HepG2 (cell line): Measurements from ENCODE around the gene TSSK3. TPM values are rescaled to one million over a fixed set of nuclear protein-coding genes. Genes with fewer than 3 reads are reported as not detected.

ENCODE experiments used
- AGO2 ChIP-seq: fragments of 200-400 bp; formaldehyde crosslinking; optimal IDR thresholded peaks from 2 replicates; pipeline ENCODE3; 2017; ENCODE audit warnings: mild to moderate bottlenecking, low read depth, low read length, moderate library complexity
- ARNT2 ChIP-seq: sonication (generic); formaldehyde crosslinking; IDR thresholded peaks from 2 replicates; pipeline ENCODE4 v1.8.0; 2022; ENCODE audit warnings: mild to moderate bottlenecking, low read depth, missing genetic modification reagents, moderate library complexity
- ARNTL ChIP-seq: sonication (generic); formaldehyde crosslinking; IDR thresholded peaks from 2 replicates; pipeline ENCODE4 v1.4.0; 2020; ENCODE audit warnings: mild to moderate bottlenecking, missing genetic modification reagents
- KLF16 ChIP-seq, 2 experiments: sonication (generic) in 1 of 2; formaldehyde crosslinking in 1 of 2; IDR thresholded peaks; 2 replicates each; pipeline versions ENCODE4 v1.6.1 to v1.8.0; 2016 to 2023; ENCODE audit warnings: missing genetic modification reagents in 2 of 2, missing compliant biosample characterization in 1 of 2
- MEF2D ChIP-seq: sonication (generic); formaldehyde crosslinking; IDR thresholded peaks from 2 replicates; pipeline ENCODE4 v1.5.1; 2020; ENCODE audit warnings: mild to moderate bottlenecking, missing genetic modification reagents
- NFIC ChIP-seq: IDR thresholded peaks from 2 replicates; pipeline ENCODE4 v1.6.1; 2012; ENCODE audit warnings: mild to moderate bottlenecking, low read length, inconsistent platforms
- PHF5A ChIP-seq: IDR thresholded peaks from one replicate; pipeline ENCODE4 v1.6.1; 2018; ENCODE audit warnings: low read depth, missing genetic modification reagents; ENCODE audit not compliant: unreplicated experiment
- RAD51 ChIP-seq: fragments of 450-650 bp; IDR thresholded peaks from 2 replicates; pipeline ENCODE4 v1.6.1; 2016; ENCODE audit warnings: borderline replicate concordance
- REPIN1 ChIP-seq: sonication (generic); formaldehyde crosslinking; IDR thresholded peaks from 2 replicates; pipeline ENCODE4 v1.8.0; 2022; ENCODE audit warnings: missing genetic modification reagents, low read depth, mild to moderate bottlenecking, borderline replicate concordance
- SPEN ChIP-seq: sonication (generic); formaldehyde crosslinking; IDR thresholded peaks from 2 replicates; pipeline ENCODE4 v1.5.1; 2020; ENCODE audit warnings: low read depth, mild to moderate bottlenecking, missing genetic modification reagents
- SRF ChIP-seq: IDR thresholded peaks from 2 replicates; pipeline ENCODE4 v1.6.1; 2011; ENCODE audit warnings: mild to moderate bottlenecking, low read depth, low read length, moderate library complexity
- TCF7L2 ChIP-seq: IDR thresholded peaks from 2 replicates; pipeline ENCODE4 v1.6.1; 2011; ENCODE audit warnings: mild to moderate bottlenecking, low read depth, low read length, moderate library complexity
- YEATS4 ChIP-seq: sonication (generic); formaldehyde crosslinking; IDR thresholded peaks from 2 replicates; pipeline ENCODE4 v1.4.0; 2020; ENCODE audit warnings: missing genetic modification reagents, borderline replicate concordance
- ZFP1 ChIP-seq: IDR thresholded peaks from 2 replicates; pipeline ENCODE4 v1.6.1; 2016
- ZKSCAN1 ChIP-seq: fragments of 150-350 bp; IDR thresholded peaks from 2 replicates; pipeline ENCODE4 v1.6.1; 2014; ENCODE audit warnings: low read length
- ZNF160 ChIP-seq: sonication (generic); formaldehyde crosslinking; IDR thresholded peaks from 2 replicates; pipeline ENCODE4 v1.8.0; 2022; ENCODE audit warnings: mild to moderate bottlenecking, inconsistent platforms, missing genetic modification reagents
- ZNF329 ChIP-seq: sonication (generic); formaldehyde crosslinking; IDR thresholded peaks from 2 replicates; pipeline ENCODE4 v1.9.0; 2021; ENCODE audit warnings: low read depth, mild to moderate bottlenecking, missing genetic modification reagents
- ZNF550 ChIP-seq: sonication (generic); formaldehyde crosslinking; IDR thresholded peaks from 2 replicates; pipeline ENCODE4 v1.4.0; 2020; ENCODE audit warnings: mild to moderate bottlenecking, missing genetic modification reagents, borderline replicate concordance
- ZNF589 ChIP-seq: sonication (generic); formaldehyde crosslinking; conservative IDR thresholded peaks from 2 replicates; pipeline ENCODE4 v1.8.0; 2022; ENCODE audit warnings: mild to moderate bottlenecking, moderate library complexity, missing genetic modification reagents
- ZNF713 ChIP-seq: sonication (generic); formaldehyde crosslinking; IDR thresholded peaks from 2 replicates; pipeline ENCODE4 v1.4.0; 2020; ENCODE audit warnings: mild to moderate bottlenecking, missing genetic modification reagents
- ZNF766 ChIP-seq: sonication (generic); formaldehyde crosslinking; IDR thresholded peaks from 2 replicates; pipeline ENCODE4 v1.5.0; 2020; ENCODE audit warnings: missing genetic modification reagents, borderline replicate concordance
- polyA plus RNA-seq, 8 experiments: library from polyadenylated mRNA; depleted of rRNA in 3 of 8; stranded (reverse) in 7 of 8; unstranded in 1 of 8; fragments of >200 nt; fragmentation: Illumina TruSeq in 4 of 8; extraction: Trizol in 4 of 8; gene quantifications; 2 replicates each; pipeline versions ENCODE4 v1.2.1 to v1.2.3, GENCODE V29; 2011 to 2016; ENCODE audit warnings: low read depth in 4 of 8, missing spikeins in 1 of 8, mixed read lengths in 1 of 8; ENCODE audit not compliant: insufficient read depth in 1 of 8
- total RNA-seq, 5 experiments: library from RNA; depleted of rRNA; stranded (reverse); fragments of >200 nt; fragmentation: Illumina TruSeq; extraction: Trizol; gene quantifications; 2 replicates each; pipeline ENCODE4 v1.2.3, GENCODE V29; 2016; ENCODE audit warnings: low read depth in 1 of 5
- TF ChIP-seq, protein P1 (sequence below): sonication (generic); formaldehyde crosslinking; IDR thresholded peaks from 2 replicates; pipeline ENCODE4 v1.4.0; 2020; ENCODE audit warnings: missing genetic modification reagents
- TF ChIP-seq, protein P2 (sequence below): sonication (generic); formaldehyde crosslinking; IDR thresholded peaks from 2 replicates; pipeline ENCODE4 v1.5.0; 2020; ENCODE audit warnings: mild to moderate bottlenecking, missing genetic modification reagents
- TF ChIP-seq, protein P3 (sequence below): sonication (generic); formaldehyde crosslinking; IDR thresholded peaks from 2 replicates; pipeline ENCODE4 v1.4.0; 2020; ENCODE audit warnings: low read depth, mild to moderate bottlenecking, missing genetic modification reagents

TSSK3 gene
- total and polyA plus RNA-seq, 2 of the 13 experiments (the other 11 are each of a cell fraction or from before 2014, with no cell fraction given): 1.0 to 1.1 TPM

DNA sequence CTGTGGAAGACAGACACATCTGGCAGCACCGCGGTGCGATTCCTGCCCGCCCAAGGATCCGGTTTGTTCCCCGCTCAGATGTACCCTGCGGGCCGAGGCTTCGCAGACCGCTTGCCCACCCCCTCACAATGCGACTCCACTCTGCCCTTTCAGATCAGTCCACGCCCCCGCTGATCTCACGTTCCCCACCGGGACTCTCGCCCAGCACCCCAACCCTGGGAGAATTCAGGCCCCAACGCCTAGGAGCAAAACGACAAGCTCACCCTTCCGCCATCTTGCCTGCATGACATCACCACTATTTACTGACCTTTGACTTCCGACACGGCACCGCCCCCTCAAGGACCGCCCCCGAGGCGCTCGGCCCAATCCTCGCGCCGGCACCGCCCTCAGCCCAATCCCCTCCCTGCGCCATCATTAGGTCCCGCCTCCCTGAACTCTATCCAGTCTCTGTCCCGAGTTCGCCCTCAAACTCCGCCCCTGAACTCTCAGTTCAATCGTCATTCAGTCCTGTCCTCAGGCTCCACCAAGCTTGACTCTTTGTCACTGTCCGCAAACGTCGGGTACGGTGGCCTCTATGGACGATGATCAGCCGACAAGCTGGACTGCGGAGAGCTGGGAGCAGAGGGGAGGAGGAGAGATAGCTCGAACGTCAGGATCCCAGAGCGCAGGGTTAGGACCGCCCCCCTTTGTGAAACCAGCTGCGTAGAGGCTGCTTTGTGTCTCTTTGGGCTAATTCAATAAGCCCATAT lies 32.0 kb downstream of the TSSK3 start, which contains the start of gene BSDC1 (continued):
- no peak for TF ChIP-seq ZNF160
- peak; percentile 56; the same call in 1 of the 2 replicates for TF ChIP-seq SPEN (CRISPR knock-in tag)
- no peak for TF ChIP-seq NFIC
- TF ChIP-seq, protein P1, sequence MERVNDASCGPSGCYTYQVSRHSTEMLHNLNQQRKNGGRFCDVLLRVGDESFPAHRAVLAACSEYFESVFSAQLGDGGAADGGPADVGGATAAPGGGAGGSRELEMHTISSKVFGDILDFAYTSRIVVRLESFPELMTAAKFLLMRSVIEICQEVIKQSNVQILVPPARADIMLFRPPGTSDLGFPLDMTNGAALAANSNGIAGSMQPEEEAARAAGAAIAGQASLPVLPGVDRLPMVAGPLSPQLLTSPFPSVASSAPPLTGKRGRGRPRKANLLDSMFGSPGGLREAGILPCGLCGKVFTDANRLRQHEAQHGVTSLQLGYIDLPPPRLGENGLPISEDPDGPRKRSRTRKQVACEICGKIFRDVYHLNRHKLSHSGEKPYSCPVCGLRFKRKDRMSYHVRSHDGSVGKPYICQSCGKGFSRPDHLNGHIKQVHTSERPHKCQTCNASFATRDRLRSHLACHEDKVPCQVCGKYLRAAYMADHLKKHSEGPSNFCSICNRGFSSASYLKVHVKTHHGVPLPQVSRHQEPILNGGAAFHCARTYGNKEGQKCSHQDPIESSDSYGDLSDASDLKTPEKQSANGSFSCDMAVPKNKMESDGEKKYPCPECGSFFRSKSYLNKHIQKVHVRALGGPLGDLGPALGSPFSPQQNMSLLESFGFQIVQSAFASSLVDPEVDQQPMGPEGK (CRISPR knock-in tag): peak; percentile 58; the same call in 1 of the 2 replicates
- TF ChIP-seq ZNF766: no peak; the same call in 1 of the 2 replicates
- TF ChIP-seq YEATS4 (CRISPR knock-in tag): peak; percentile 31
- peak; percentile 86; the same call in 1 of the 2 replicates for TF ChIP-seq REPIN1
- no peak for TF ChIP-seq ARNT2 (CRISPR knock-in tag)
- TF ChIP-seq ZFP1 (CRISPR knock-in tag): peak; percentile 52; the same call in 1 of the 2 replicates
- TF ChIP-seq RAD51: no peak
- TF ChIP-seq, protein P2, sequence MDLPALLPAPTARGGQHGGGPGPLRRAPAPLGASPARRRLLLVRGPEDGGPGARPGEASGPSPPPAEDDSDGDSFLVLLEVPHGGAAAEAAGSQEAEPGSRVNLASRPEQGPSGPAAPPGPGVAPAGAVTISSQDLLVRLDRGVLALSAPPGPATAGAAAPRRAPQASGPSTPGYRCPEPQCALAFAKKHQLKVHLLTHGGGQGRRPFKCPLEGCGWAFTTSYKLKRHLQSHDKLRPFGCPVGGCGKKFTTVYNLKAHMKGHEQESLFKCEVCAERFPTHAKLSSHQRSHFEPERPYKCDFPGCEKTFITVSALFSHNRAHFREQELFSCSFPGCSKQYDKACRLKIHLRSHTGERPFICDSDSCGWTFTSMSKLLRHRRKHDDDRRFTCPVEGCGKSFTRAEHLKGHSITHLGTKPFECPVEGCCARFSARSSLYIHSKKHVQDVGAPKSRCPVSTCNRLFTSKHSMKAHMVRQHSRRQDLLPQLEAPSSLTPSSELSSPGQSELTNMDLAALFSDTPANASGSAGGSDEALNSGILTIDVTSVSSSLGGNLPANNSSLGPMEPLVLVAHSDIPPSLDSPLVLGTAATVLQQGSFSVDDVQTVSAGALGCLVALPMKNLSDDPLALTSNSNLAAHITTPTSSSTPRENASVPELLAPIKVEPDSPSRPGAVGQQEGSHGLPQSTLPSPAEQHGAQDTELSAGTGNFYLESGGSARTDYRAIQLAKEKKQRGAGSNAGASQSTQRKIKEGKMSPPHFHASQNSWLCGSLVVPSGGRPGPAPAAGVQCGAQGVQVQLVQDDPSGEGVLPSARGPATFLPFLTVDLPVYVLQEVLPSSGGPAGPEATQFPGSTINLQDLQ (CRISPR knock-in tag): no peak
- no peak for TF ChIP-seq ZKSCAN1
- TF ChIP-seq, protein P3, sequence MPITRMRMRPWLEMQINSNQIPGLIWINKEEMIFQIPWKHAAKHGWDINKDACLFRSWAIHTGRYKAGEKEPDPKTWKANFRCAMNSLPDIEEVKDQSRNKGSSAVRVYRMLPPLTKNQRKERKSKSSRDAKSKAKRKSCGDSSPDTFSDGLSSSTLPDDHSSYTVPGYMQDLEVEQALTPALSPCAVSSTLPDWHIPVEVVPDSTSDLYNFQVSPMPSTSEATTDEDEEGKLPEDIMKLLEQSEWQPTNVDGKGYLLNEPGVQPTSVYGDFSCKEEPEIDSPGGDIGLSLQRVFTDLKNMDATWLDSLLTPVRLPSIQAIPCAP (CRISPR knock-in tag): no peak
- peak; percentile 76 for TF ChIP-seq PHF5A (CRISPR knock-in tag)
- 0 out of 2 replicates have a peak, but pooled peaks have one; percentile 55 for TF ChIP-seq ZNF550
- TF ChIP-seq TCF7L2: no peak
- TF ChIP-seq KLF16 (CRISPR knock-in tag; IDR thresholded peaks at IDR 0.05): peak in 1 of 2 experiments; percentile 71; a peak in 1 of 4 replicates
- TF ChIP-seq ARNTL (CRISPR knock-in tag): peak; percentile 13; the same call in 1 of the 2 replicates
- TF ChIP-seq AGO2: peak; percentile 76
- no peak for TF ChIP-seq SRF
- TF ChIP-seq MEF2D (CRISPR knock-in tag): no peak; the same call in 1 of the 2 replicates
- no peak; the same call in 1 of the 2 replicates for TF ChIP-seq ZNF329 (CRISPR knock-in tag)
- 0 out of 2 replicates have a peak, but pooled peaks have one; percentile 53 for TF ChIP-seq ZNF713 (CRISPR knock-in tag)
- TF ChIP-seq ZNF589 (CRISPR knock-in tag): peak; percentile 45; the same call in 1 of the 2 replicates
